Breast epithelium (tissue), 4 donors: Measurements from ENCODE around the gene KRTAP12-1. TPM values are rescaled to one million over a fixed set of nuclear protein-coding genes. Genes with fewer than 3 reads are reported as not detected.

Source experiments
- DNase-seq, 2 donors: peaks; one replicate each; pipeline ENCODE4 v3.0.0-alpha.2; 2019; ENCODE audit warnings: low spot score in 2 of 2
- H3K27ac ChIP-seq, 2 donors: fragments of 200-600 bp; sonication (generic) in 1 of 2; one replicate each; pipeline ENCODE4 v1.5.1; 2016 to 2019; ENCODE audit warnings: mild to moderate bottlenecking in 1 of 2
- H3K27me3 ChIP-seq, 2 donors: fragments of 200-600 bp; sonication (generic) in 1 of 2; one replicate each; pipeline versions ENCODE4 v1.5.1 to v1.6.0; 2017 to 2019; ENCODE audit warnings: control low read depth in 1 of 2, mild to moderate bottlenecking in 1 of 2
- H3K36me3 ChIP-seq: fragments of 200-600 bp; one replicate; pipeline ENCODE4 v1.5.1; 2019
- H3K4me1 ChIP-seq, 2 donors: fragments of 200-600 bp; sonication (generic); one replicate each; pipeline ENCODE4 v1.5.1; 2016 to 2019; ENCODE audit warnings: control low read depth in 1 of 2
- H3K4me3 ChIP-seq, 3 donors: fragments of 200-600 bp; sonication (generic); 1 replicate in 2 of 3; 2 replicates in 1 of 3; pipeline ENCODE4 v1.5.1; 2016 to 2019; ENCODE audit warnings: mild to moderate bottlenecking in 3 of 3, moderate library complexity in 2 of 3
- H3K9me3 ChIP-seq, 2 donors: fragments of 200-600 bp; sonication (generic) in 1 of 2; one replicate each; pipeline ENCODE4 v1.5.1; 2016 to 2019; ENCODE audit warnings: control low read depth in 1 of 2
- POLR2A ChIP-seq: fragments of 450-650 bp; IDR thresholded peaks from one replicate; pipeline ENCODE4 v1.6.1; 2016; ENCODE audit warnings: antibody characterized with exemption, mild to moderate bottlenecking, moderate library complexity
- POLR2AphosphoS5 ChIP-seq, 3 donors: sonication (generic); formaldehyde crosslinking; IDR thresholded peaks; one replicate each; pipeline ENCODE4 v1.6.1; 2017; ENCODE audit warnings: antibody characterized with exemption in 3 of 3
- intact Hi-C: fragments of 100-400 bp; cut with DNase I; formaldehyde crosslinking; loops from one replicate; pipeline ENCODE4 v1.15.1; 2023; ENCODE audit warnings: low total_unique reads
- total RNA-seq, 3 donors: library from RNA; depleted of rRNA; stranded (reverse); fragments of >200 nt; gene quantifications; one replicate each; pipeline ENCODE4 v1.1.0, GENCODE V29; 2016
- TF ChIP-seq, protein P1 (sequence below), 3 donors: fragments of 450-650 bp; IDR thresholded peaks; one replicate each; pipeline ENCODE4 v1.5.1; 2016 to 2017; ENCODE audit warnings: antibody characterized with exemption in 3 of 3, mild to moderate bottlenecking in 3 of 3, moderate library complexity in 3 of 3

The KRTAP12-1 gene, protein sequence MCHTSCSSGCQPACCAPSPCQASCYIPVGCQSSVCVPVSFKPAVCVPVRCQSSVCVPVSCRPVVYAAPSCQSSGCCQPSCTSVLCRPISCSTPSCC
- total RNA-seq = not detected

- Histone ChIP-seq H3K27me3 (peaks cover 0 to 13% of the 10 kb centered on the region in 2 donors), H3K9me3 (no peaks in the 10 kb centered on the region), H3K4me3 (no peak within 1 kb of the TSS), H3K36me3 (no peaks in the 10 kb centered on the region), H3K4me1 (no peaks in the 10 kb centered on the region), H3K27ac (no peak within 1 kb of the TSS)
- intact Hi-C loops = no loop called here
- no peak for DNase-seq
- TF ChIP-seq POLR2AphosphoS5 (IDR thresholded peaks at IDR 0.05) (no peak), POLR2A (no peak)
- TF ChIP-seq, protein P1, sequence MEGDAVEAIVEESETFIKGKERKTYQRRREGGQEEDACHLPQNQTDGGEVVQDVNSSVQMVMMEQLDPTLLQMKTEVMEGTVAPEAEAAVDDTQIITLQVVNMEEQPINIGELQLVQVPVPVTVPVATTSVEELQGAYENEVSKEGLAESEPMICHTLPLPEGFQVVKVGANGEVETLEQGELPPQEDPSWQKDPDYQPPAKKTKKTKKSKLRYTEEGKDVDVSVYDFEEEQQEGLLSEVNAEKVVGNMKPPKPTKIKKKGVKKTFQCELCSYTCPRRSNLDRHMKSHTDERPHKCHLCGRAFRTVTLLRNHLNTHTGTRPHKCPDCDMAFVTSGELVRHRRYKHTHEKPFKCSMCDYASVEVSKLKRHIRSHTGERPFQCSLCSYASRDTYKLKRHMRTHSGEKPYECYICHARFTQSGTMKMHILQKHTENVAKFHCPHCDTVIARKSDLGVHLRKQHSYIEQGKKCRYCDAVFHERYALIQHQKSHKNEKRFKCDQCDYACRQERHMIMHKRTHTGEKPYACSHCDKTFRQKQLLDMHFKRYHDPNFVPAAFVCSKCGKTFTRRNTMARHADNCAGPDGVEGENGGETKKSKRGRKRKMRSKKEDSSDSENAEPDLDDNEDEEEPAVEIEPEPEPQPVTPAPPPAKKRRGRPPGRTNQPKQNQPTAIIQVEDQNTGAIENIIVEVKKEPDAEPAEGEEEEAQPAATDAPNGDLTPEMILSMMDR (IDR thresholded peaks at IDR 0.05) = no peak
These were observed at the start of gene KRTAP12-1 for GRCh38 chr21:44681861-44682579. KRTAP12-1 (minus strand) TSS chr21:44682163; CDS start chr21:44682123, 40 bp downstream.

- intact Hi-C loops = no loop called here
- peaks cover 4 to 32% of the 10 kb centered on the region in 2 donors for H3K27me3 ChIP-seq
- no peak for DNase-seq
- TF ChIP-seq POLR2A (no peak), POLR2AphosphoS5 (IDR thresholded peaks at IDR 0.05) (no peak)
- TF ChIP-seq, protein P1 (IDR thresholded peaks at IDR 0.05) = no peak
- no peak overlapping the region for H3K27ac ChIP-seq
- no peak overlapping the region for H3K4me3 ChIP-seq
- H3K36me3 ChIP-seq = no peaks in the 10 kb centered on the region
- no peaks in the 10 kb centered on the region for H3K4me1 ChIP-seq
- peaks cover 9 to 17% of the 10 kb centered on the region in 2 donors for H3K9me3 ChIP-seq
These were observed 49.1 kb upstream of the KRTAP12-1 start for GRCh38 chr21:44730951-44731579.

GRCh38 chr21:44730028-44730395, 48.0 kb upstream of the KRTAP12-1 start:
- no peaks in the 10 kb centered on the region for H3K4me1 ChIP-seq
- intact Hi-C loops = no loop called here
- peaks cover 4 to 42% of the 10 kb centered on the region in 2 donors for H3K27me3 ChIP-seq
- no peak overlapping the region for H3K27ac ChIP-seq
- no peak overlapping the region for H3K4me3 ChIP-seq
- no peaks in the 10 kb centered on the region for H3K36me3 ChIP-seq
- TF ChIP-seq POLR2AphosphoS5 (IDR thresholded peaks at IDR 0.05) = no peak
- TF ChIP-seq, protein P1 (IDR thresholded peaks at IDR 0.05) = no peak
- no peak for TF ChIP-seq POLR2A
- DNase-seq = no peak
- H3K9me3 ChIP-seq = peaks cover 0 to 6% of the 10 kb centered on the region in 2 donors

DNA sequence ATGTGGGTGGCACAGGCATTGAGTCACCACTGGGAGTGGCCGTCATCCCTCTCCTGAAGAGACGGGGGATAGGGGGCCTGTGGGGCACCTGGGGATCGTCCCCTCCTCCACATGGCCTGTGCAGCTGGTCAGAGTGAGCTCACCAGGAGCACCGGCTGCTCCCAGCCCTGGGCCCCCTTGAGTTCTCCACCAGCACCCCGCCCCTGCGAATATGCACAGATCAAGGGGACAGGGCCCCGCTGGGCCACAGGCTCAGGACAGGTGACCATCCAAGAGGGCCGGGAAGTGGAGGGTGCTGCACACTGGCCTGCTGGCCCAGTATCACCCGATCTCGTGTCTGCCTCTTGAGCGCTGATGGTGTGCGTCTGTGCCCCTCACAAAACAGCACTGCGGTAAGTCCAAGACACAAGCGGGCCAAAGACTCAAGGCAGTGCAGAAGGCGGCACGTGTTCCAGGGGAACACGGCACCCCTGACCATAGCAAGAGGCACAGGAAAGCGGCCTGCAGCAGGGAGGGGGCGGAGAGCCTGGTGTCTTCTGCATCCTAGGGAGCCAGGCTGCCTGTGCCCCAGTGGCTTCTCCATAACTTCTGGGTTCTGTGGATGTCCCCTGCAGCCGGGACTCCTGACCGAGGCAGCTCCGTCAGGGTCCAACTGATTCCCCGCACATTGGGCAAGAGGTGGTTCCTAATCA, 47.5 kb upstream of the KRTAP12-1 start:
- intact Hi-C loops = no loop called here
- Histone ChIP-seq H3K9me3 (peaks cover 0 to 1% of the 10 kb centered on the region in 2 donors), H3K36me3 (no peaks in the 10 kb centered on the region), H3K27me3 (peaks cover 4 to 47% of the 10 kb centered on the region in 2 donors), H3K4me3 (no peak overlapping the region), H3K4me1 (no peaks in the 10 kb centered on the region), H3K27ac (no peak overlapping the region)
- TF ChIP-seq POLR2A (no peak), POLR2AphosphoS5 (IDR thresholded peaks at IDR 0.05) (no peak)
- TF ChIP-seq, protein P1 (IDR thresholded peaks at IDR 0.05) = no peak
- no peak for DNase-seq

DNA sequence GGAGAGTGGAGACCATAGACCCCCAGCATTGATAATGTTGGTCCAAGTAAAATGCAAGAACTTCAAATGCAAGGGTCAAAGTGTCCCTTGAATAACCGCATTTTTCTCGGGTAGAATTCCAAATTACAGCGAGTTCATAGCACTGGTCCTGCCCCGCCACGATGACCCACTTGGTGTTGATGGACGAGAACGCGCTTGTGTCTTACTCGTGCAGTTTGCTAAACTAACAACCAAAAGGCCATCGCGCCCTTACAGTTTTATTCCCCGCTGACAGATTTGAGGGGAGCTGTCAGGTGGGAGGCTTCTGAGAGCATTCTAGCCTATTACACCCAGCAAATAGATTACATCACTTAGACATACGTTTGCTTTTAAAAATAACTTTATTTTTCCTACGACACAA, 46.8 kb upstream of the KRTAP12-1 start:
- intact Hi-C loops = no loop called here
- Histone ChIP-seq H3K27me3 (peaks cover 4 to 53% of the 10 kb centered on the region in 2 donors), H3K9me3 (no peaks in the 10 kb centered on the region), H3K27ac (no peak overlapping the region), H3K4me1 (no peaks in the 10 kb centered on the region), H3K36me3 (no peaks in the 10 kb centered on the region), H3K4me3 (no peak overlapping the region)
- DNase-seq = no peak
- TF ChIP-seq POLR2AphosphoS5 (IDR thresholded peaks at IDR 0.05) (no peak), POLR2A (no peak)
- TF ChIP-seq, protein P1 (IDR thresholded peaks at IDR 0.05) = no peak
